Neuronal stem cell (in vitro differentiated cells): ENCODE results near the gene SH2D5.

Experiments
- DNase-seq: peaks from one replicate; pipeline ENCODE4 v3.0.0-alpha.2; 2013; ENCODE audit warnings: low spot score
- H2AFZ ChIP-seq: one replicate; pipeline ENCODE4 v1.6.1; 2013; ENCODE audit warnings: mild to moderate bottlenecking, low read length, inconsistent platforms
- H2AK5ac ChIP-seq: 2 replicates; pipeline ENCODE4 v1.6.1; 2013; ENCODE audit warnings: low read depth, mild to moderate bottlenecking, inconsistent platforms, low read length, moderate library complexity, mixed read lengths
- H2BK120ac ChIP-seq: 2 replicates; pipeline ENCODE4 v1.6.1; 2013; ENCODE audit warnings: low read depth, mild to moderate bottlenecking, inconsistent platforms, low read length, moderate library complexity, mixed read lengths
- H2BK12ac ChIP-seq: one replicate; pipeline ENCODE4 v1.6.1; 2013; ENCODE audit warnings: low read length, inconsistent platforms
- H2BK15ac ChIP-seq: 2 replicates; pipeline ENCODE4 v1.6.1; 2013; ENCODE audit warnings: mild to moderate bottlenecking, low read length, inconsistent platforms, mixed read lengths
- H2BK5ac ChIP-seq: one replicate; pipeline ENCODE4 v1.6.1; 2013; ENCODE audit warnings: inconsistent platforms, mild to moderate bottlenecking, low read length, moderate library complexity
- H3K14ac ChIP-seq: one replicate; pipeline ENCODE4 v1.6.1; 2013; ENCODE audit warnings: low read length, inconsistent platforms
- H3K18ac ChIP-seq: 2 replicates; pipeline ENCODE4 v1.6.1; 2013; ENCODE audit warnings: low read length, inconsistent platforms
- H3K23ac ChIP-seq: 2 replicates; pipeline ENCODE4 v1.6.1; 2013; ENCODE audit warnings: low read depth, mild to moderate bottlenecking, mixed read lengths, low read length, inconsistent platforms; ENCODE audit not compliant: poor library complexity
- H3K27ac ChIP-seq: replicated peaks from 3 replicates; pipeline ENCODE4 v1.5.1; 2013; ENCODE audit warnings: low read length, inconsistent platforms
- H3K27me3 ChIP-seq, 3 experiments: 2 replicates each; pipeline ENCODE4 v1.6.1; 2013; ENCODE audit warnings: low read length in 3 of 3, mild to moderate bottlenecking in 2 of 3, inconsistent platforms in 1 of 3, low read depth in 1 of 3, mixed read lengths in 1 of 3, moderate library complexity in 1 of 3; ENCODE audit not compliant: control insufficient read depth in 3 of 3, insufficient read depth in 3 of 3
- H3K36me3 ChIP-seq, 2 donors: replicated peaks in 1 of 2; 2 replicates each; pipeline ENCODE4 v1.6.1; 2013; ENCODE audit warnings: low read length in 2 of 2; ENCODE audit not compliant: control insufficient read depth in 2 of 2, insufficient read depth in 2 of 2
- H3K4ac ChIP-seq: 2 replicates; pipeline ENCODE4 v1.6.1; 2013; ENCODE audit warnings: inconsistent platforms, mild to moderate bottlenecking, low read length, moderate library complexity
- H3K4me1 ChIP-seq, 2 donors: 1 replicate in 1 of 2; 2 replicates in 1 of 2; pipeline ENCODE4 v1.6.1; 2013; ENCODE audit warnings: low read length in 2 of 2, low read depth in 1 of 2; ENCODE audit not compliant: control insufficient read depth in 2 of 2, insufficient read depth in 1 of 2
- H3K4me2 ChIP-seq: one replicate; pipeline ENCODE4 v1.6.1; 2013; ENCODE audit warnings: mild to moderate bottlenecking, low read length, inconsistent platforms; ENCODE audit not compliant: insufficient read depth, poor library complexity, severe bottlenecking
- H3K4me3 ChIP-seq, 2 donors: 2 replicates each; pipeline ENCODE4 v1.5.1; 2013; ENCODE audit warnings: low read length in 2 of 2, mild to moderate bottlenecking in 2 of 2, inconsistent platforms in 1 of 2, moderate library complexity in 1 of 2
- H3K79me1 ChIP-seq: one replicate; pipeline ENCODE4 v1.6.1; 2013; ENCODE audit warnings: low read depth, mild to moderate bottlenecking, inconsistent platforms, low read length, moderate library complexity
- H3K9ac ChIP-seq: one replicate; pipeline ENCODE4 v1.6.1; 2013; ENCODE audit warnings: mild to moderate bottlenecking, low read depth, low read length, inconsistent platforms; ENCODE audit not compliant: poor library complexity
- H3K9me3 ChIP-seq, 2 donors: replicated peaks in 1 of 2; 2 replicates each; pipeline versions ENCODE3 to v1.6.1; 2013; ENCODE audit warnings: low read length in 2 of 2, mild to moderate bottlenecking in 2 of 2, inconsistent platforms in 1 of 2, low read depth in 1 of 2, mixed read lengths in 1 of 2, moderate library complexity in 1 of 2; ENCODE audit not compliant: control insufficient read depth in 2 of 2, insufficient read depth in 1 of 2
- H4K8ac ChIP-seq: one replicate; pipeline ENCODE4 v1.6.1; 2013; ENCODE audit warnings: low read depth, mild to moderate bottlenecking, inconsistent platforms, low read length, moderate library complexity
- H4K91ac ChIP-seq: one replicate; pipeline ENCODE4 v1.6.1; 2013; ENCODE audit warnings: low read length, low read depth, mild to moderate bottlenecking, inconsistent platforms; ENCODE audit not compliant: poor library complexity
- WGBS, 2 donors: extraction: QIAGEN DNeasy Blood & Tissue Kit; methylation state at CpG; one replicate each; pipeline ENCODE4 v1.1.7; 2013; ENCODE audit warnings: missing lambda C conversion rate in 2 of 2, mixed read lengths in 1 of 2; ENCODE audit not compliant: insufficient read length in 2 of 2, insufficient replicate concordance in 1 of 2; ENCODE audit errors: extremely low coverage in 2 of 2; 5-methylcytosine and 5-hydroxymethylcytosine counted together

The SH2D5 gene

GRCh38 chr1:20735581-20736111 lies 3.1 kb upstream of the SH2D5 start:
- H2AFZ ChIP-seq: no peak overlapping the region
- no peak overlapping the region for H3K4me2 ChIP-seq
- no peak overlapping the region for H4K91ac ChIP-seq
- DNase-seq: no peak
- H3K36me3 ChIP-seq: peaks cover 9 to 34% of the 10 kb centered on the region in 2 donors
- H3K27me3 ChIP-seq: peaks cover 0 to 14% (median 7%) of the 10 kb centered on the region in 3 experiments
- no peak overlapping the region for H3K4ac ChIP-seq
- H3K14ac ChIP-seq: no peak overlapping the region
- no peaks in the 10 kb centered on the region for H3K9me3 ChIP-seq
- H3K79me1 ChIP-seq: peaks cover 2% of the 10 kb centered on the region
- no peak overlapping the region for H2BK120ac ChIP-seq
- no peak overlapping the region for H2AK5ac ChIP-seq
- H3K18ac ChIP-seq: no peak overlapping the region
- H3K27ac ChIP-seq: no peak overlapping the region
- no peak overlapping the region for H2BK12ac ChIP-seq
- H3K9ac ChIP-seq: no peak overlapping the region
- no peak overlapping the region for H2BK5ac ChIP-seq
- H4K8ac ChIP-seq: no peak overlapping the region
- no peak overlapping the region for H3K4me3 ChIP-seq
- no peak overlapping the region for H2BK15ac ChIP-seq
- peaks cover 9% of the 10 kb centered on the region in 2 donors for H3K4me1 ChIP-seq
- no peak overlapping the region for H3K23ac ChIP-seq
- no CpG with 5 or more reads among the region's 7 CpGs for WGBS, 2 donors

- peak overlapping the region; percentile 97 for H3K4me2 ChIP-seq
- no peak for DNase-seq
- H2AK5ac ChIP-seq: no peak overlapping the region
- peaks cover 2% of the 10 kb centered on the region for H3K79me1 ChIP-seq
- H3K36me3 ChIP-seq: peaks cover 4 to 12% of the 10 kb centered on the region in 2 donors
- H3K27ac ChIP-seq: no peak overlapping the region
- no peak overlapping the region for H3K14ac ChIP-seq
- WGBS, 2 donors: no CpG with 5 or more reads among the region's 7 CpGs
- no peak overlapping the region for H3K4ac ChIP-seq
- H3K9me3 ChIP-seq: no peaks in the 10 kb centered on the region
- no peak overlapping the region for H2BK5ac ChIP-seq
- H3K9ac ChIP-seq: no peak overlapping the region
- no peak overlapping the region for H2BK120ac ChIP-seq
- H3K27me3 ChIP-seq: peaks cover 0 to 25% (median 8%) of the 10 kb centered on the region in 3 experiments
- H2BK12ac ChIP-seq: no peak overlapping the region
- no peak overlapping the region for H4K91ac ChIP-seq
- H3K23ac ChIP-seq: no peak overlapping the region
- H3K18ac ChIP-seq: no peak overlapping the region
- H4K8ac ChIP-seq: no peak overlapping the region
- no peak overlapping the region for H2BK15ac ChIP-seq
- H2AFZ ChIP-seq: peak overlapping the region; percentile 89
- H3K4me1 ChIP-seq: peaks cover 15 to 20% of the 10 kb centered on the region in 2 donors
- no peak overlapping the region for H3K4me3 ChIP-seq
Observed at GRCh38 chr1:20733360-20733975, 965 bp upstream of the SH2D5 start.

- Histone ChIP-seq H3K9me3 (no peaks in the 10 kb centered on the region), H2BK12ac (no peak overlapping the region), H3K9ac (peak overlapping the region; percentile 61), H3K23ac (peak overlapping the region; percentile 8), H3K27me3 (peaks cover 0 to 25% (median 8%) of the 10 kb centered on the region in 3 experiments), H3K27ac (no peak overlapping the region), H3K4me2 (peak overlapping the region; percentile 97), H3K79me1 (peaks cover 2% of the 10 kb centered on the region), H3K14ac (no peak overlapping the region), H2AK5ac (peak overlapping the region; percentile 54), H3K4me3 (peak overlapping the region; percentile 53 to 86), H3K4ac (no peak overlapping the region), H3K18ac (peak overlapping the region; percentile 69), H4K8ac (no peak overlapping the region), H4K91ac (no peak overlapping the region), H3K36me3 (peaks cover under 1 to 2% of the 10 kb centered on the region in 2 donors), H2AFZ (peak overlapping the region; percentile 89), H3K4me1 (peaks cover 18 to 20% of the 10 kb centered on the region in 2 donors), H2BK15ac (peak overlapping the region; percentile 54), H2BK5ac (no peak overlapping the region), H2BK120ac (peak overlapping the region; percentile 16)
- WGBS, 2 donors: no CpG with 5 or more reads among the region's 55 CpGs
- peak; percentile 78 for DNase-seq
Observed at GRCh38 chr1:20732071-20732587, 374 bp downstream of the SH2D5 start.
